HepG2 (cell line): ENCODE measurements around the gene C2CD3. TPM values are rescaled to one million over a fixed set of nuclear protein-coding genes. Genes with fewer than 3 reads are reported as not detected.

ENCODE experiments used
- ATAC-seq: fragments of 200-7000 bp; cut with Tn5 transposase; 3 replicates; pipeline ENCODE4 v1.9.1; 2020; ENCODE audit warnings: mild to moderate bottlenecking, moderate library complexity
- BruUV-seq: library from RNA; stranded (reverse); fragments of 400-500 nt; replicated peaks from 2 replicates; lab custom pipeline; 2021; lab: Mats Ljungman, UMichigan
- CTCF ChIA-PET: fragments of 300-600 bp; formaldehyde crosslinking; extraction: SDS; loops from one replicate; lab custom pipeline; 2021; ENCODE audit warnings: low total read pairs, inconsistent platforms, low intra/inter-chr PET ratio; lab: Yijun Ruan, JAX
- POLR2A ChIA-PET: fragments of 350-600 bp; sonication (Branson Sonifier 250); formaldehyde crosslinking; loops from one replicate; lab custom pipeline; 2020; ENCODE audit warnings: antibody characterized with exemption, inconsistent platforms; lab: Yijun Ruan, JAX
- DNase-seq: peaks from one replicate; pipeline ENCODE4 v3.0.0-alpha.2; 2015; ENCODE audit warnings: low spot score
- FAIRE-seq: peaks from 3 replicates; lab custom pipeline; 2011; peaks lifted over from hg19 to GRCh38; lab: Jason Lieb, UNC
- H2AFZ ChIP-seq: one replicate; pipeline ENCODE4 v1.6.1; 2011; ENCODE audit warnings: low read length, inconsistent platforms
- H3K27ac ChIP-seq: fragments of 300-600 bp; 3 replicates; pipeline ENCODE4 v1.8.0; 2011; ENCODE audit warnings: mixed run types, mild to moderate bottlenecking, mixed read lengths, low read length, inconsistent platforms; ENCODE audit not compliant: insufficient read depth; ENCODE audit errors: extremely low read length
- H3K27me3 ChIP-seq, 2 experiments: fragments of 200-600 bp in 1 of 2; 2 replicates in 1 of 2; 3 replicates in 1 of 2; pipeline versions ENCODE4 v1.6.0 to v1.8.0; 2011; ENCODE audit warnings: low read length in 2 of 2, mild to moderate bottlenecking in 2 of 2, moderate library complexity in 2 of 2, inconsistent platforms in 1 of 2; ENCODE audit not compliant: insufficient read depth in 2 of 2, control insufficient read depth in 1 of 2
- H3K36me3 ChIP-seq, 2 experiments: fragments of 200-600 bp in 1 of 2; replicated peaks in 1 of 2; 2 replicates in 1 of 2; 3 replicates in 1 of 2; pipeline versions ENCODE4 v1.5.1 to v1.8.0; 2011; ENCODE audit warnings: low read length in 2 of 2, inconsistent platforms in 1 of 2; ENCODE audit not compliant: insufficient read depth in 2 of 2, control insufficient read depth in 1 of 2
- H3K4me1 ChIP-seq: 2 replicates; pipeline ENCODE4 v1.5.1; 2012; ENCODE audit warnings: low read length, inconsistent platforms; ENCODE audit not compliant: insufficient read depth
- H3K4me2 ChIP-seq: 2 replicates; pipeline ENCODE4 v1.6.0; 2011; ENCODE audit warnings: low read depth, low read length, inconsistent platforms
- H3K4me3 ChIP-seq, 3 experiments: fragments of 200-600 bp in 1 of 3; sonication (generic), shearing (Covaris generic) in 1 of 3; replicated peaks in 1 of 3; 2 replicates each; pipeline ENCODE4 v1.5.1; 2011 to 2016; ENCODE audit warnings: low read length in 3 of 3, inconsistent platforms in 2 of 3, low read depth in 2 of 3, mild to moderate bottlenecking in 2 of 3, control low read depth in 1 of 3, mixed read lengths in 1 of 3; ENCODE audit not compliant: insufficient read depth in 1 of 3
- H3K79me2 ChIP-seq: one replicate; pipeline ENCODE4 v1.6.1; 2011; ENCODE audit warnings: low read length, inconsistent platforms; ENCODE audit not compliant: insufficient read depth
- H3K9ac ChIP-seq: 2 replicates; pipeline ENCODE4 v1.6.0; 2011; ENCODE audit warnings: mild to moderate bottlenecking, low read depth, low read length, inconsistent platforms; ENCODE audit not compliant: insufficient read depth
- H3K9me3 ChIP-seq: 2 replicates; pipeline ENCODE4 v1.5.1; 2012; ENCODE audit warnings: mild to moderate bottlenecking, low read length
- H4K20me1 ChIP-seq: 2 replicates; pipeline ENCODE4 v1.6.0; 2011; ENCODE audit warnings: inconsistent platforms, mild to moderate bottlenecking, low read length, moderate library complexity; ENCODE audit not compliant: insufficient read depth
- ELK4 ChIP-seq: sonication (generic); formaldehyde crosslinking; IDR thresholded peaks from 2 replicates; pipeline ENCODE4 v1.9.0; 2021; ENCODE audit warnings: missing genetic modification reagents, borderline replicate concordance
- GATAD1 ChIP-seq: IDR thresholded peaks from 2 replicates; pipeline ENCODE4 v1.6.1; 2016; ENCODE audit warnings: missing genetic modification reagents, missing compliant biosample characterization
- KIAA2018 ChIP-seq: sonication (generic); formaldehyde crosslinking; IDR thresholded peaks from 2 replicates; pipeline ENCODE4 v1.5.0; 2020; ENCODE audit warnings: mild to moderate bottlenecking, missing genetic modification reagents, borderline replicate concordance
- NR3C1 ChIP-seq: sonication (generic); formaldehyde crosslinking; IDR thresholded peaks from 2 replicates; pipeline ENCODE4 v1.4.0; 2020; ENCODE audit warnings: missing genetic modification reagents
- ZFP37 ChIP-seq: sonication (generic); formaldehyde crosslinking; IDR thresholded peaks from 2 replicates; pipeline ENCODE4 v1.4.0; 2020; ENCODE audit warnings: missing genetic modification reagents, borderline replicate concordance
- ZKSCAN5 ChIP-seq: sonication (generic); formaldehyde crosslinking; IDR thresholded peaks from 2 replicates; pipeline ENCODE4 v1.5.1; 2020; ENCODE audit warnings: mild to moderate bottlenecking, missing genetic modification reagents
- ZNF292 ChIP-seq: sonication (generic); formaldehyde crosslinking; IDR thresholded peaks from 2 replicates; pipeline ENCODE4 v1.8.1; 2022; ENCODE audit warnings: mild to moderate bottlenecking, low read depth, missing genetic modification reagents, borderline replicate concordance
- ZNF337 ChIP-seq: sonication (generic); formaldehyde crosslinking; IDR thresholded peaks from 2 replicates; pipeline ENCODE4 v1.5.1; 2020; ENCODE audit warnings: missing genetic modification reagents, low read depth, mild to moderate bottlenecking, borderline replicate concordance
- ZNF574 ChIP-seq: sonication (generic); formaldehyde crosslinking; IDR thresholded peaks from 2 replicates; pipeline ENCODE4 v1.4.0; 2020; ENCODE audit warnings: missing genetic modification reagents
- ZNF878 ChIP-seq: sonication (generic); formaldehyde crosslinking; IDR thresholded peaks from 2 replicates; pipeline ENCODE4 v1.8.1; 2023; ENCODE audit warnings: mild to moderate bottlenecking, missing genetic modification reagents, moderate library complexity
- WGBS: methylation state at CpG from one replicate; pipeline ENCODE4 v1.1.6; 2017; ENCODE audit warnings: low lambda C conversion rate; 5-methylcytosine and 5-hydroxymethylcytosine counted together
- in situ Hi-C: cut with HindIII; loops from 2 replicates; pipeline ENCODE4 v1.10.0; 2017; ENCODE audit warnings: low pct_unique_long_range_greater_than_20kb; ENCODE audit not compliant: extremely low pct_ligation_motif_present
- intact Hi-C: fragments of 100-400 bp; cut with micrococcal nuclease; formaldehyde crosslinking; loops from one replicate; pipeline ENCODE4 v1.10.0; 2022; ENCODE audit not compliant: unreplicated experiment
- polyA plus RNA-seq, 8 experiments: library from polyadenylated mRNA; depleted of rRNA in 3 of 8; stranded (reverse) in 7 of 8; unstranded in 1 of 8; fragments of >200 nt; fragmentation: Illumina TruSeq in 4 of 8; extraction: Trizol in 4 of 8; gene quantifications; 2 replicates each; pipeline versions ENCODE4 v1.2.1 to v1.2.3, GENCODE V29; 2011 to 2016; ENCODE audit warnings: low read depth in 4 of 8, missing spikeins in 1 of 8, mixed read lengths in 1 of 8; ENCODE audit not compliant: insufficient read depth in 1 of 8
- total RNA-seq, 5 experiments: library from RNA; depleted of rRNA; stranded (reverse); fragments of >200 nt; fragmentation: Illumina TruSeq; extraction: Trizol; gene quantifications; 2 replicates each; pipeline ENCODE4 v1.2.3, GENCODE V29; 2016; ENCODE audit warnings: low read depth in 1 of 5
- TF ChIP-seq, protein P1 (sequence below): sonication (generic); formaldehyde crosslinking; IDR thresholded peaks from 2 replicates; pipeline ENCODE4 v1.5.0; 2020; ENCODE audit warnings: mild to moderate bottlenecking, low read depth, missing genetic modification reagents, borderline replicate concordance

The C2CD3 gene
- total and polyA plus RNA-seq, 2 of the 13 experiments (the other 11 are each of a cell fraction or from before 2014, with no cell fraction given): 5.5 to 6.4 TPM

GRCh38 chr11:74001822-74002286 is 168.9 kb downstream of the C2CD3 start:
- in situ Hi-C loops (no loop called here), intact Hi-C loops (no loop called here)
- 0 out of 2 replicates have a peak overlapping the region, but pooled peaks have one; percentile 4 for H3K4me2 ChIP-seq
- no peak overlapping the region; the same call in 1 of the 2 replicates for H3K9ac ChIP-seq
- H3K9me3 ChIP-seq: no peaks in the 10 kb centered on the region
- WGBS: 42% methylated on average over 6 of the region's 7 CpGs
- no peak overlapping the region for H2AFZ ChIP-seq
- H3K4me1 ChIP-seq: peaks cover 24% of the 10 kb centered on the region
- no peak for DNase-seq
- peak; percentile 34; the same call in 2 of the 3 replicates for ATAC-seq
- POLR2A ChIA-PET: interaction anchor here (0.9 to 1.6 kb wide), 2 partner anchors 17 to 19 kb away, joined by 3 to 4 read pairs; partner anchors contain the start of gene UCP2
- no peak overlapping the region; a peak in 1 of 6 replicates for H3K4me3 ChIP-seq
- no peaks in the 10 kb centered on the region for H3K79me2 ChIP-seq
- H3K27ac ChIP-seq: no peak overlapping the region
- H3K27me3 ChIP-seq: no peaks in the 10 kb centered on the region
- FAIRE-seq: no peak
- CTCF ChIA-PET: no interaction called here
- no TSS peak for BruUV-seq
- no peaks in the 10 kb centered on the region for H4K20me1 ChIP-seq
- no peaks in the 10 kb centered on the region for H3K36me3 ChIP-seq
- TF ChIP-seq ZNF337 (CRISPR knock-in tag) (no peak), GATAD1 (no peak), ZFP37 (CRISPR knock-in tag) (no peak), KIAA2018 (no peak), ZNF878 (CRISPR knock-in tag) (no peak), NR3C1 (no peak), ZNF292 (CRISPR knock-in tag) (no peak), ZNF574 (CRISPR knock-in tag) (no peak), ZKSCAN5 (CRISPR knock-in tag) (no peak), ELK4 (CRISPR knock-in tag) (no peak)
- TF ChIP-seq, protein P1, sequence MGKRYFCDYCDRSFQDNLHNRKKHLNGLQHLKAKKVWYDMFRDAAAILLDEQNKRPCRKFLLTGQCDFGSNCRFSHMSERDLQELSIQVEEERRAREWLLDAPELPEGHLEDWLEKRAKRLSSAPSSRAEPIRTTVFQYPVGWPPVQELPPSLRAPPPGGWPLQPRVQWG (CRISPR knock-in tag): no peak
